Osteoblast (primary cell): ENCODE results near the gene WIPF2. TPM values are rescaled to one million over a fixed set of nuclear protein-coding genes. Genes with fewer than 3 reads are reported as not detected.

ENCODE experiments used
- DNase-seq: peaks from one replicate; pipeline ENCODE4 v3.0.0; 2011; ENCODE audit warnings: low spot score, mixed read lengths; ENCODE audit not compliant: insufficient read length; ENCODE audit errors: missing footprints
- H2AFZ ChIP-seq: 2 replicates; pipeline ENCODE4 v1.6.0; 2011; ENCODE audit warnings: mild to moderate bottlenecking, low read length
- H3K27ac ChIP-seq: 2 replicates; pipeline ENCODE4 v1.5.1; 2011; ENCODE audit warnings: mild to moderate bottlenecking, low read depth, low read length, moderate library complexity
- H3K27me3 ChIP-seq: 2 replicates; pipeline ENCODE4 v1.6.0; 2012; ENCODE audit warnings: mild to moderate bottlenecking, control low read depth, inconsistent platforms, low read length, moderate library complexity; ENCODE audit not compliant: insufficient read depth
- H3K36me3 ChIP-seq: 2 replicates; pipeline ENCODE4 v1.5.1; 2011; ENCODE audit warnings: mild to moderate bottlenecking, low read length, control low read depth, moderate library complexity; ENCODE audit not compliant: insufficient read depth
- H3K4me1 ChIP-seq: 2 replicates; pipeline ENCODE4 v1.5.1; 2011; ENCODE audit warnings: mild to moderate bottlenecking, low read length, control low read depth, moderate library complexity; ENCODE audit not compliant: insufficient read depth
- H3K4me2 ChIP-seq: 2 replicates; pipeline ENCODE4 v1.6.0; 2011; ENCODE audit warnings: mild to moderate bottlenecking, low read length; ENCODE audit not compliant: insufficient read depth
- H3K4me3 ChIP-seq: fragments of 200-600 bp; sonication (generic); 3 replicates; pipeline ENCODE4 v1.5.1; 2012; ENCODE audit warnings: mild to moderate bottlenecking, low read length, inconsistent platforms; ENCODE audit not compliant: insufficient read depth
- H3K79me2 ChIP-seq: 2 replicates; pipeline ENCODE4 v1.6.0; 2012; ENCODE audit warnings: mild to moderate bottlenecking, low read length, control low read depth, inconsistent platforms; ENCODE audit not compliant: insufficient read depth
- H3K9me3 ChIP-seq: 2 replicates; pipeline ENCODE4 v1.5.1; 2011; ENCODE audit warnings: low read depth, low read length, control low read depth
- H4K20me1 ChIP-seq: 2 replicates; pipeline ENCODE4 v1.6.0; 2012; ENCODE audit warnings: mild to moderate bottlenecking, low read length, control low read depth; ENCODE audit not compliant: insufficient read depth
- total RNA-seq: library from RNA; depleted of rRNA; stranded (reverse); fragments of >200 nt; gene quantifications from 2 replicates; pipeline ENCODE4 v1.2.3, GENCODE V29; 2012
- TF ChIP-seq, protein P1 (sequence below): IDR thresholded peaks from 2 replicates; pipeline ENCODE4 v1.5.1; 2011; ENCODE audit warnings: mild to moderate bottlenecking, low read depth, low read length, moderate library complexity; ENCODE audit errors: extremely low read depth

WIPF2 gene
- total RNA-seq, 1 donor, result 8.0 TPM

DNA sequence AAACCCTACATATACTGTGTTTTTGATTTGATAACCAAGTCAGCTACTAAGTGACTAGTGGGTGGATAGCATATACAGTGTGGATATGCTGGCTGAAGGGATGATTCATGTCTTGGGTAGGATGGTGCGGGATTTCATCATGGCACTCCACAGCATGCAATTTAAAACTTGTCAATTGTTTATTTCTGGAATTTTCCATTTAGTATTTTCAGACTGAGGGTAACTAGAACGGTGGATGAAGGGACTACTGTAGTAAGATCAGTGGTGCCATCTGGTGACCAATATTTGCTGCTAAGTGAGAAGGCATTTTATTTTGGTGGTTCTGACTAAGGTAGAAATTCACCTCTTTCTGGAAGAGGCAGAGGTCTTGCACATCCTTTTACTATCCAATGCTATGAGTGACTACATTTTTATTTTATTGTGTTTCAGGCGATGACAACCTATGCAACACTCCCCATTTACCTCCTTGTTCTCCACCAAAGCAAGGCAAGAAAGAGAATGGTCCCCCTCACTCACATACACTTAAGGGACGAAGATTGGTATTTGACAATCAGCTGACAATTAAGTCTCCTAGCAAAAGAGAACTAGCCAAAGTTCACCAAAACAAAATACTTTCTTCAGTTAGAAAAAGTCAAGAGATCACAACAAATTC, 71.7 kb downstream of the WIPF2 start:
- H3K9me3 ChIP-seq, result no peaks in the 10 kb centered on the region
- H3K36me3 ChIP-seq, result peaks cover 12% of the 10 kb centered on the region
- H2AFZ ChIP-seq, result no peak overlapping the region
- no peaks in the 10 kb centered on the region for H4K20me1 ChIP-seq
- peak overlapping the region; percentile 26 for H3K27ac ChIP-seq
- H3K27me3 ChIP-seq, result no peaks in the 10 kb centered on the region
- peaks cover 8% of the 10 kb centered on the region for H3K79me2 ChIP-seq
- DNase-seq, result peak; percentile 92
- H3K4me1 ChIP-seq, result peaks cover 16% of the 10 kb centered on the region
- H3K4me2 ChIP-seq, result peak overlapping the region; percentile 16
- no peak overlapping the region for H3K4me3 ChIP-seq
- TF ChIP-seq, protein P1, sequence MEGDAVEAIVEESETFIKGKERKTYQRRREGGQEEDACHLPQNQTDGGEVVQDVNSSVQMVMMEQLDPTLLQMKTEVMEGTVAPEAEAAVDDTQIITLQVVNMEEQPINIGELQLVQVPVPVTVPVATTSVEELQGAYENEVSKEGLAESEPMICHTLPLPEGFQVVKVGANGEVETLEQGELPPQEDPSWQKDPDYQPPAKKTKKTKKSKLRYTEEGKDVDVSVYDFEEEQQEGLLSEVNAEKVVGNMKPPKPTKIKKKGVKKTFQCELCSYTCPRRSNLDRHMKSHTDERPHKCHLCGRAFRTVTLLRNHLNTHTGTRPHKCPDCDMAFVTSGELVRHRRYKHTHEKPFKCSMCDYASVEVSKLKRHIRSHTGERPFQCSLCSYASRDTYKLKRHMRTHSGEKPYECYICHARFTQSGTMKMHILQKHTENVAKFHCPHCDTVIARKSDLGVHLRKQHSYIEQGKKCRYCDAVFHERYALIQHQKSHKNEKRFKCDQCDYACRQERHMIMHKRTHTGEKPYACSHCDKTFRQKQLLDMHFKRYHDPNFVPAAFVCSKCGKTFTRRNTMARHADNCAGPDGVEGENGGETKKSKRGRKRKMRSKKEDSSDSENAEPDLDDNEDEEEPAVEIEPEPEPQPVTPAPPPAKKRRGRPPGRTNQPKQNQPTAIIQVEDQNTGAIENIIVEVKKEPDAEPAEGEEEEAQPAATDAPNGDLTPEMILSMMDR, result peak; percentile 77

DNA sequence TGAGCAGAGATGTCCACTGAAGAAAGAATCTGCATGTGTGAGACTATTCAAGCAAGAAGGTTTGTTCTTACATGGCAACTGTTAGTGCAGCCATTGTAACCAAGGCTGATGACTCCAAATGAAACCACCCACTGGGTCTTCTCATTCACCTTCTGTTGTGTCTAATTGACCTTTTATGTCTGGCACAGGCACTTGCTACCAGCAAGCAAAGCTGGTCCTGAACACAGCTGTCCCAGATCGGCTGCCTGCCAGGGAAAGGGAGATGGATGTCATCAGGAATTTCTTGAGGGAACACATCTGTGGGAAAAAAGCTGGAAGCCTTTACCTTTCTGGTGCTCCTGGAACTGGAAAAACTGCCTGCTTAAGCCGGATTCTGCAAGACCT, 72.2 kb downstream of the WIPF2 start:
- H3K4me3 ChIP-seq, result no peak overlapping the region
- no peak overlapping the region for H3K4me2 ChIP-seq
- H3K27me3 ChIP-seq, result no peaks in the 10 kb centered on the region
- no peaks in the 10 kb centered on the region for H4K20me1 ChIP-seq
- no peaks in the 10 kb centered on the region for H3K9me3 ChIP-seq
- peaks cover 21% of the 10 kb centered on the region for H3K4me1 ChIP-seq
- DNase-seq, result no peak
- TF ChIP-seq, protein P1, result no peak
- H3K79me2 ChIP-seq, result peaks cover 8% of the 10 kb centered on the region
- H3K36me3 ChIP-seq, result peaks cover 12% of the 10 kb centered on the region
- no peak overlapping the region for H2AFZ ChIP-seq
- no peak overlapping the region for H3K27ac ChIP-seq

DNA sequence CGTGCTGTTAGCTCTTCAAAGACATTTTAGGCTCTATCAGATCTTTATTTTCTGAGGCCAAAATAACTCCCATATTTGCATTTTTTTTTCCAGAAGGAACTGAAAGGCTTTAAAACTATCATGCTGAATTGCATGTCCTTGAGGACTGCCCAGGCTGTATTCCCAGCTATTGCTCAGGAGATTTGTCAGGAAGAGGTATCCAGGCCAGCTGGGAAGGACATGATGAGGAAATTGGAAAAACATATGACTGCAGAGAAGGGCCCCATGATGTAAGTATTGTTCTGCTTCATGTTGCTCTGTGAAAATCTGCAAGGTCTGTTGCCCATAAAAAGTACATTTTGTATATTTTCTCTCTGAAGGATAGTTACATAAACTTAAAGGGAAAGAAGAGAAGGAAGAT, 74.3 kb downstream of the WIPF2 start:
- peaks cover 8% of the 10 kb centered on the region for H3K79me2 ChIP-seq
- H3K27ac ChIP-seq, result no peak overlapping the region
- TF ChIP-seq, protein P1, result no peak
- H3K4me1 ChIP-seq, result peaks cover 35% of the 10 kb centered on the region
- H3K4me2 ChIP-seq, result no peak overlapping the region
- peaks cover 12% of the 10 kb centered on the region for H3K36me3 ChIP-seq
- no peaks in the 10 kb centered on the region for H3K9me3 ChIP-seq
- no peak overlapping the region for H3K4me3 ChIP-seq
- H3K27me3 ChIP-seq, result no peaks in the 10 kb centered on the region
- H4K20me1 ChIP-seq, result no peaks in the 10 kb centered on the region
- DNase-seq, result no peak
- H2AFZ ChIP-seq, result no peak overlapping the region

DNA sequence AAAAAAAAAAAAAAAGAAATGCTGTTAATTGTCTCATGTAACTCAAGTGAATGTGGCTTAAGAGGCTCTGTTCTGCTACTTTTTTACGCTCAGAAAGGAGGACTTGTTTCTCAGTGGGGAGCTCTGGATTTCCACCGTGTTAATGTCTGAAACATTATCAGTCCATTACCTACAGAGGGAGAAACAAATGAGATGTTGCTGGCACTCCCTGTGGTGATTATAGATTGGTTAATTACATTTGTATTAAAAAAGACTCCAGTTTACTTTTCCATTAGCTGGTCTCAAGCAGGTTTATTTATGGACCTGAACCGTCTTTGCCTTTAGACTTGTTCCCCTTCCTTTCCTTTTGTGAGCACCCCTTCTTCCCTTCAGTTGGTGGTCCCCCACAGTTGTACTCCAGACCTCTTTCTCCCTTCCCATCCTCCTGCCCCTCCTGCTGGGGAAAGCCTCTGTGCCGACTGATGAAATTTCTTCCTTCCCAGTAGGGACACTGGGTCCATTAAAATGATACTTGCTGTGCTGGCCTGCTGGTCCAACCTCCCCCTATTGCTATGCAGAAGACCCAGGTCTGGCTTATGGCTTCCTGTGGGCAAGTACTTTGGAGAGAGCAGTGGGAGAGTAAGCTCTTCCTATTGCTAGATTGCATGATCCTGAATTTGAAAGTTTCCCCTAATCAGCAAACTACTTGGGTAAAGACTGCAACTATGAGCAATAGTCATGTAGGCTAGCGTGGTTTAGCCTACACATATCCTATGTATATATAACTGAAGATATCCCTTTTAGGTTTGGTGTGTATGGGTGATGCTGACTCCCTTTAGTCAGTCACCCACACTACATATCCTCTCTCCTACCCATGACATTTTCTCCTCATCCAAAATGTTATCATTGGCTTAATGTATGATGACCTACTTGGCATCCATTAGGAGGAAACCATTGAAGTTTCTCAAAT, 76.7 kb downstream of the WIPF2 start:
- peak overlapping the region; percentile 52 for H3K4me2 ChIP-seq
- H3K4me1 ChIP-seq, result peaks cover 30% of the 10 kb centered on the region
- H3K79me2 ChIP-seq, result no peaks in the 10 kb centered on the region
- DNase-seq, result no peak
- H3K36me3 ChIP-seq, result peaks cover 12% of the 10 kb centered on the region
- H3K9me3 ChIP-seq, result no peaks in the 10 kb centered on the region
- H3K27me3 ChIP-seq, result no peaks in the 10 kb centered on the region
- H3K4me3 ChIP-seq, result no peak overlapping the region
- TF ChIP-seq, protein P1, result no peak
- no peak overlapping the region for H2AFZ ChIP-seq
- no peaks in the 10 kb centered on the region for H4K20me1 ChIP-seq
- peak overlapping the region; percentile 78 for H3K27ac ChIP-seq
